Ecto neural progenitor cell (in vitro differentiated cells): ENCODE results near the gene PAN3.

Experiments used
- DNase-seq: peaks from one replicate; pipeline ENCODE4 v3.0.0-alpha.2; 2018; ENCODE audit warnings: low spot score

PAN3 gene

GRCh38 chr13:28301839-28302238, 163.5 kb downstream of the PAN3 start:
- no peak for DNase-seq

GRCh38 chr13:28306325-28306724, 168.0 kb downstream of the PAN3 start:
- DNase-seq = no peak

GRCh38 chr13:28313579-28313978, 175.2 kb downstream of the PAN3 start:
- DNase-seq = no peak

GRCh38 chr13:28314879-28315278, 176.5 kb downstream of the PAN3 start:
- DNase-seq = no peak

- no peak for DNase-seq
Measured at GRCh38 chr13:28316129-28316528, 177.8 kb downstream of the PAN3 start.

- no peak for DNase-seq
Measured at GRCh38 chr13:28316836-28317235, 178.5 kb downstream of the PAN3 start.

- no peak for DNase-seq
Measured at GRCh38 chr13:28318496-28318895, 180.2 kb downstream of the PAN3 start.

- no peak for DNase-seq
Measured at GRCh38 chr13:28319528-28319927, 181.2 kb downstream of the PAN3 start.

GRCh38 chr13:28320209-28320608, 181.9 kb downstream of the PAN3 start:
- no peak for DNase-seq

GRCh38 chr13:28320884-28321574, 182.7 kb downstream of the PAN3 start:
- no peak for DNase-seq

GRCh38 chr13:28321756-28322155, 183.4 kb downstream of the PAN3 start:
- DNase-seq = no peak

GRCh38 chr13:28322256-28322905, 184.0 kb downstream of the PAN3 start:
- no peak for DNase-seq

GRCh38 chr13:28324181-28324789, 185.9 kb downstream of the PAN3 start:
- peak; percentile 72 for DNase-seq

GRCh38 chr13:28325022-28325421, 186.7 kb downstream of the PAN3 start:
- no peak for DNase-seq

- DNase-seq = no peak
Measured at GRCh38 chr13:28326056-28326455, 187.7 kb downstream of the PAN3 start.

- DNase-seq = no peak
Measured at GRCh38 chr13:28327373-28328270, 189.3 kb downstream of the PAN3 start.

GRCh38 chr13:28328271-28328607, 189.9 kb downstream of the PAN3 start:
- DNase-seq = no peak

GRCh38 chr13:28329395-28330158, 191.2 kb downstream of the PAN3 start:
- no peak for DNase-seq

- DNase-seq = no peak
Measured at GRCh38 chr13:28333204-28333881, 195.0 kb downstream of the PAN3 start.

- no peak for DNase-seq
Measured at GRCh38 chr13:28336193-28336657, 197.9 kb downstream of the PAN3 start.
